Measurements from ENCODE around the gene ZNF662. TPM values are rescaled to one million over a fixed set of nuclear protein-coding genes. Genes with fewer than 3 reads are reported as not detected.
A peak's percentile ranks its signal among the peaks of the same experiment; 100 is the strongest.

Gene ZNF662
- total RNA-seq, 1 donor from 2014 or later: not detected

GRCh38 chr3:42935472-42935871 is 29.5 kb downstream of the ZNF662 start:
- Mint-ChIP-seq H3K4me3 (no peak overlapping the region), H3K27ac (no peak overlapping the region), H3K27me3 (ENCODE audit: insufficient read depth, low read depth) (peaks cover 2% of the 10 kb centered on the region), H3K4me1 (peaks cover 3% of the 10 kb centered on the region), H3K9me3 (no peaks in the 10 kb centered on the region), H3K36me3 (no peaks in the 10 kb centered on the region)
- TF ChIP-seq EZH2 (IDR thresholded peaks at IDR 0.05): no peak
- no peak for TF ChIP-seq EZH2phosphoT487 (IDR thresholded peaks at IDR 0.05)
- Histone ChIP-seq H4K20me1 (ENCODE audit: low read depth) (no peaks in the 10 kb centered on the region), H3K4me3 (no peak overlapping the region), H3K9ac (no peak overlapping the region), H3K27me3 (no peaks in the 10 kb centered on the region), H3K4me1 (peaks cover 16% of the 10 kb centered on the region), H2AFZ (replicated peaks) (no peak overlapping the region), H3K79me2 (ENCODE audit: low read depth) (no peaks in the 10 kb centered on the region), H3K36me3 (no peaks in the 10 kb centered on the region), H3K9me3 (ENCODE audit: low read depth) (no peaks in the 10 kb centered on the region), H3K4me2 (no peak overlapping the region), H3F3A (ENCODE audit: low read depth) (no peaks in the 10 kb centered on the region), H3K27ac (no peak overlapping the region)
- no peak for DNase-seq (ENCODE audit: low spot score)

GRCh38 chr3:42936157-42936981 is 30.4 kb downstream of the ZNF662 start:
- DNase-seq (ENCODE audit: low spot score): no peak
- peak overlapping the region; percentile 54 for H3K27ac Mint-ChIP-seq
- Histone ChIP-seq H3F3A (ENCODE audit: low read depth) (no peaks in the 10 kb centered on the region), H3K4me3 (no peak overlapping the region), H3K9me3 (ENCODE audit: low read depth) (no peaks in the 10 kb centered on the region), H3K36me3 (no peaks in the 10 kb centered on the region), H3K9ac (no peak overlapping the region), H2AFZ (replicated peaks) (no peak overlapping the region), H4K20me1 (ENCODE audit: low read depth) (no peaks in the 10 kb centered on the region), H3K79me2 (ENCODE audit: low read depth) (no peaks in the 10 kb centered on the region), H3K4me2 (no peak overlapping the region), H3K27ac (no peak overlapping the region), H3K27me3 (no peaks in the 10 kb centered on the region), H3K4me1 (peaks cover 16% of the 10 kb centered on the region)
- TF ChIP-seq CTCF (IDR thresholded peaks at IDR 0.05) (no peak), EZH2phosphoT487 (IDR thresholded peaks at IDR 0.05) (no peak), EZH2 (IDR thresholded peaks at IDR 0.05) (no peak)
- peaks cover 3% of the 10 kb centered on the region for H3K4me1 Mint-ChIP-seq
- H3K27me3 Mint-ChIP-seq (ENCODE audit: insufficient read depth, low read depth): peaks cover 2% of the 10 kb centered on the region
- no peak overlapping the region for H3K4me3 Mint-ChIP-seq
- H3K9me3 Mint-ChIP-seq: no peaks in the 10 kb centered on the region
- no peaks in the 10 kb centered on the region for H3K36me3 Mint-ChIP-seq

- Mint-ChIP-seq H3K27me3 (ENCODE audit: insufficient read depth, low read depth) (peaks cover 2% of the 10 kb centered on the region), H3K27ac (no peak overlapping the region), H3K4me1 (peaks cover 3% of the 10 kb centered on the region), H3K9me3 (no peaks in the 10 kb centered on the region), H3K4me3 (no peak overlapping the region), H3K36me3 (no peaks in the 10 kb centered on the region)
- TF ChIP-seq EZH2 (IDR thresholded peaks at IDR 0.05): no peak
- TF ChIP-seq EZH2phosphoT487 (IDR thresholded peaks at IDR 0.05): peak; percentile 51
- H3K27me3 ChIP-seq: no peaks in the 10 kb centered on the region
- H3K4me3 ChIP-seq: no peak overlapping the region
- H2AFZ ChIP-seq (replicated peaks): no peak overlapping the region
- H3K9ac ChIP-seq: no peak overlapping the region
- no peaks in the 10 kb centered on the region for H3K36me3 ChIP-seq
- peak; percentile 17 for DNase-seq (ENCODE audit: low spot score)
- no peaks in the 10 kb centered on the region for H3K79me2 ChIP-seq (ENCODE audit: low read depth)
- H3K4me2 ChIP-seq: no peak overlapping the region
- peaks cover 16% of the 10 kb centered on the region for H3K4me1 ChIP-seq
- H3F3A ChIP-seq (ENCODE audit: low read depth): no peaks in the 10 kb centered on the region
- no peak overlapping the region for H3K27ac ChIP-seq
- no peaks in the 10 kb centered on the region for H4K20me1 ChIP-seq (ENCODE audit: low read depth)
- no peaks in the 10 kb centered on the region for H3K9me3 ChIP-seq (ENCODE audit: low read depth)
Measured at GRCh38 chr3:42937334-42937733, 31.4 kb downstream of the ZNF662 start.

- H3K9me3 Mint-ChIP-seq: no peaks in the 10 kb centered on the region
- Histone ChIP-seq H3K9ac (no peak overlapping the region), H3K79me2 (ENCODE audit: low read depth) (no peaks in the 10 kb centered on the region), H3K36me3 (no peaks in the 10 kb centered on the region), H3K27me3 (no peaks in the 10 kb centered on the region), H3K4me1 (peaks cover 3% of the 10 kb centered on the region), H3K27ac (no peak overlapping the region), H4K20me1 (ENCODE audit: low read depth) (no peaks in the 10 kb centered on the region), H3K9me3 (ENCODE audit: low read depth) (no peaks in the 10 kb centered on the region), H2AFZ (replicated peaks) (no peak overlapping the region), H3F3A (ENCODE audit: low read depth) (no peaks in the 10 kb centered on the region), H3K4me3 (no peak overlapping the region), H3K4me2 (no peak overlapping the region)
- no peak for TF ChIP-seq CTCF (IDR thresholded peaks at IDR 0.05)
- H3K4me1 Mint-ChIP-seq: no peaks in the 10 kb centered on the region
- no peak for DNase-seq (ENCODE audit: low spot score)
- H3K4me3 Mint-ChIP-seq: no peak overlapping the region
- H3K36me3 Mint-ChIP-seq: no peaks in the 10 kb centered on the region
- H3K27me3 Mint-ChIP-seq (ENCODE audit: insufficient read depth, low read depth): no peaks in the 10 kb centered on the region
- no peak overlapping the region for H3K27ac Mint-ChIP-seq
Measured at GRCh38 chr3:42942693-42943092, 36.8 kb downstream of the ZNF662 start.
